H1 (cell line): Measurements from ENCODE around the gene FHIP1B. TPM values are rescaled to one million over a fixed set of nuclear protein-coding genes. Genes with fewer than 3 reads are reported as not detected.

Source experiments
- CTCF ChIA-PET: fragments of 300-600 bp; sonication (Branson Sonifier 250); formaldehyde crosslinking; loops from one replicate; lab custom pipeline; 2021; ENCODE audit not compliant: partially characterized antibody; lab: Charles Lee
- POLR2A ChIA-PET: fragments of 300-600 bp; sonication (Branson Sonifier 250); formaldehyde crosslinking; loops from one replicate; lab custom pipeline; 2021; ENCODE audit warnings: inconsistent platforms; ENCODE audit not compliant: partially characterized antibody; lab: Charles Lee
- DNase-seq, 2 experiments: peaks; one replicate each; pipeline versions ENCODE4 v3.0.0 to v3.0.0-alpha.2; 2010 to 2022; ENCODE audit warnings: low spot score in 2 of 2, low read depth in 1 of 2, mixed read lengths in 1 of 2
- FAIRE-seq: peaks from 2 replicates; lab custom pipeline; 2011; peaks lifted over from hg19 to GRCh38; lab: Jason Lieb, UNC
- H2AFZ ChIP-seq: 2 replicates; pipeline ENCODE4 v1.8.1; 2012; ENCODE audit warnings: low read length, inconsistent platforms
- H2AK5ac ChIP-seq: 2 replicates; pipeline ENCODE4 v1.6.1; 2013; ENCODE audit warnings: low read depth, low read length
- H2BK120ac ChIP-seq: replicated peaks from 2 replicates; pipeline ENCODE3; 2013; ENCODE audit warnings: low read depth, low read length, inconsistent platforms
- H2BK12ac ChIP-seq: 2 replicates; pipeline ENCODE4 v1.6.1; 2013; ENCODE audit warnings: low read depth, low read length
- H2BK15ac ChIP-seq: 2 replicates; pipeline ENCODE4 v1.6.1; 2013; ENCODE audit warnings: low read length
- H2BK20ac ChIP-seq: 2 replicates; pipeline ENCODE4 v1.6.1; 2013; ENCODE audit warnings: low read length
- H2BK5ac ChIP-seq: 2 replicates; pipeline ENCODE4 v1.6.1; 2013; ENCODE audit warnings: low read depth, low read length
- H3K14ac ChIP-seq: 2 replicates; pipeline ENCODE4 v1.6.1; 2013; ENCODE audit warnings: inconsistent platforms; ENCODE audit not compliant: insufficient read length
- H3K18ac ChIP-seq: 2 replicates; pipeline ENCODE4 v1.6.1; 2013; ENCODE audit warnings: low read length; ENCODE audit errors: extremely low read depth
- H3K23ac ChIP-seq: 2 replicates; pipeline ENCODE4 v1.6.1; 2013; ENCODE audit warnings: inconsistent platforms; ENCODE audit not compliant: insufficient read length
- H3K23me2 ChIP-seq: 2 replicates; pipeline ENCODE4 v1.6.1; 2013; ENCODE audit warnings: low read depth, low read length
- H3K27ac ChIP-seq: 2 replicates; pipeline ENCODE4 v1.6.1; 2011; ENCODE audit warnings: low read depth, low read length, inconsistent platforms
- H3K27me3 ChIP-seq, 4 experiments: replicated peaks in 1 of 4; 1 replicate in 1 of 4; 2 replicates in 3 of 4; pipeline versions ENCODE4 v1.6.1 to v1.8.1; 2011 to 2013; ENCODE audit warnings: low read length in 3 of 4, mild to moderate bottlenecking in 3 of 4, inconsistent platforms in 2 of 4, mixed read lengths in 2 of 4, moderate library complexity in 1 of 4; ENCODE audit not compliant: control insufficient read depth in 3 of 4, insufficient read depth in 3 of 4; ENCODE audit errors: extremely low read depth in 1 of 4
- H3K36me3 ChIP-seq, 4 experiments: 2 replicates each; pipeline versions ENCODE4 v1.6.1 to v1.8.1; 2011 to 2013; ENCODE audit warnings: mild to moderate bottlenecking in 4 of 4, low read length in 3 of 4, moderate library complexity in 2 of 4, control low read depth in 1 of 4, inconsistent platforms in 1 of 4; ENCODE audit not compliant: insufficient read depth in 4 of 4, control insufficient read depth in 2 of 4
- H3K4ac ChIP-seq: replicated peaks from 2 replicates; pipeline ENCODE3; 2013; ENCODE audit warnings: low read length, low read depth, mixed read lengths, inconsistent platforms; ENCODE audit not compliant: insufficient read length
- H3K4me1 ChIP-seq, 4 experiments: replicated peaks in 1 of 4; 1 replicate in 1 of 4; 2 replicates in 3 of 4; pipeline versions ENCODE4 v1.6.1 to v1.8.1; 2011 to 2013; ENCODE audit warnings: low read length in 3 of 4, inconsistent platforms in 2 of 4, mixed read lengths in 1 of 4; ENCODE audit not compliant: insufficient read depth in 4 of 4, control insufficient read depth in 3 of 4
- H3K4me2 ChIP-seq, 2 experiments: 2 replicates each; pipeline versions ENCODE4 v1.6.1 to v1.8.1; 2011 to 2013; ENCODE audit warnings: low read depth in 2 of 2, low read length in 2 of 2, control low read depth in 1 of 2, inconsistent platforms in 1 of 2, mild to moderate bottlenecking in 1 of 2; ENCODE audit not compliant: insufficient read depth in 1 of 2
- H3K4me3 ChIP-seq, 4 experiments: fragments of 200-600, 300-600 bp in 1 of 4; sonication (generic), shearing (Covaris generic), sonication (Bioruptor Twin) in 1 of 4; 2 replicates each; pipeline versions ENCODE4 v1.5.1 to v1.8.1; 2011 to 2016; ENCODE audit warnings: low read length in 4 of 4, low read depth in 3 of 4, control low read depth in 2 of 4, inconsistent platforms in 2 of 4, mild to moderate bottlenecking in 2 of 4, mixed read lengths in 1 of 4, moderate library complexity in 1 of 4; ENCODE audit not compliant: insufficient read depth in 2 of 4; ENCODE audit errors: extremely low read depth in 1 of 4
- H3K56ac ChIP-seq: replicated peaks from 2 replicates; pipeline ENCODE3; 2013; ENCODE audit warnings: low read depth, mild to moderate bottlenecking, mixed read lengths, low read length, inconsistent platforms; ENCODE audit not compliant: insufficient read length
- H3K79me1 ChIP-seq: 2 replicates; pipeline ENCODE4 v1.6.1; 2013; ENCODE audit warnings: low read depth, low read length, control low read depth
- H3K79me2 ChIP-seq, 2 experiments: 2 replicates each; pipeline versions ENCODE4 v1.6.1 to v1.8.1; 2012 to 2013; ENCODE audit warnings: low read length in 2 of 2, mild to moderate bottlenecking in 2 of 2, inconsistent platforms in 1 of 2; ENCODE audit not compliant: insufficient read depth in 2 of 2, control insufficient read depth in 1 of 2
- H3K9ac ChIP-seq, 4 experiments: replicated peaks in 1 of 4; 1 replicate in 1 of 4; 2 replicates in 3 of 4; pipeline versions ENCODE4 v1.6.1 to v1.8.1; 2011 to 2013; ENCODE audit warnings: low read depth in 3 of 4, low read length in 3 of 4, control low read depth in 2 of 4, mild to moderate bottlenecking in 2 of 4, moderate library complexity in 2 of 4, inconsistent platforms in 1 of 4; ENCODE audit errors: extremely low read depth in 1 of 4
- H3K9me3 ChIP-seq, 2 experiments: 2 replicates each; pipeline versions ENCODE4 v1.6.1 to v1.8.1; 2012 to 2013; ENCODE audit warnings: mild to moderate bottlenecking in 2 of 2, moderate library complexity in 2 of 2, control low read depth in 1 of 2, inconsistent platforms in 1 of 2, low read depth in 1 of 2, low read length in 1 of 2, mixed read lengths in 1 of 2; ENCODE audit not compliant: insufficient read depth in 2 of 2
- H4K20me1 ChIP-seq, 2 experiments: replicated peaks in 1 of 2; 2 replicates each; pipeline versions ENCODE3 to v1.8.1; 2011 to 2013; ENCODE audit warnings: inconsistent platforms in 2 of 2, low read length in 2 of 2, mild to moderate bottlenecking in 1 of 2; ENCODE audit not compliant: insufficient read depth in 2 of 2, control insufficient read depth in 1 of 2
- H4K5ac ChIP-seq: 2 replicates; pipeline ENCODE4 v1.6.1; 2013; ENCODE audit warnings: low read length, low read depth, mixed read lengths, inconsistent platforms; ENCODE audit not compliant: insufficient read length
- H4K8ac ChIP-seq: 2 replicates; pipeline ENCODE4 v1.8.0; 2013; ENCODE audit warnings: mild to moderate bottlenecking, moderate library complexity, low read length, inconsistent platforms; ENCODE audit not compliant: insufficient read depth; ENCODE audit errors: extremely low read depth
- H4K91ac ChIP-seq: replicated peaks from 2 replicates; pipeline ENCODE3; 2013; ENCODE audit warnings: low read length, mixed read lengths, inconsistent platforms; ENCODE audit not compliant: insufficient read length
- BACH1 ChIP-seq: IDR thresholded peaks from 2 replicates; pipeline ENCODE4 v1.6.1; 2012; ENCODE audit warnings: low read length, improper control_type of control experiment
- CBX5 ChIP-seq: fragments of 300-800, 300-1000 bp; sonication (generic); IDR thresholded peaks from 2 replicates; pipeline ENCODE4 v1.7.1; 2016; ENCODE audit warnings: antibody characterized with exemption, low read length, low read depth
- EP300 ChIP-seq, 2 experiments: IDR thresholded peaks; 1 replicate in 1 of 2; 2 replicates in 1 of 2; pipeline ENCODE4 v1.6.1; 2011 to 2012; ENCODE audit warnings: low read depth in 2 of 2, low read length in 2 of 2, mild to moderate bottlenecking in 2 of 2, borderline replicate concordance in 1 of 2, inconsistent platforms in 1 of 2, moderate library complexity in 1 of 2
- JUN ChIP-seq: IDR thresholded peaks from 2 replicates; pipeline ENCODE4 v1.6.1; 2011; ENCODE audit warnings: low read depth, mild to moderate bottlenecking, improper control_type of control experiment, low read length
- PHF8 ChIP-seq: fragments of 200-600 bp; sonication (generic); conservative IDR thresholded peaks from 2 replicates; pipeline ENCODE4 v1.7.1; 2012; ENCODE audit warnings: low read depth, mild to moderate bottlenecking, inconsistent platforms, low read length, moderate library complexity
- RXRA ChIP-seq: IDR thresholded peaks from 2 replicates; pipeline ENCODE4 v1.6.1; 2011; ENCODE audit warnings: low read depth, mild to moderate bottlenecking, low read length, moderate library complexity; ENCODE audit not compliant: insufficient read depth
- TBP ChIP-seq: IDR thresholded peaks from 2 replicates; pipeline ENCODE4 v1.6.1; 2011; ENCODE audit warnings: low read depth, low read length, improper control_type of control experiment
- WGBS, 2 experiments: shearing (Covaris generic) in 1 of 2; methylation state at CpG; one replicate each; pipeline versions ENCODE4 v1.1.6 to v1.1.7; 2013 to 2015; ENCODE audit warnings: low lambda C conversion rate in 2 of 2, mixed read lengths in 2 of 2, inconsistent platforms in 1 of 2, low coverage in 1 of 2, missing lambda C conversion rate in 1 of 2; ENCODE audit not compliant: insufficient replicate concordance in 2 of 2, insufficient coverage in 1 of 2, insufficient read length in 1 of 2; ENCODE audit errors: extremely low coverage in 1 of 2, missing lambda C conversion rate in 1 of 2; 5-methylcytosine and 5-hydroxymethylcytosine counted together
- polyA plus RNA-seq, 7 experiments: library from polyadenylated mRNA; depleted of rRNA in 3 of 7; stranded (reverse) in 5 of 7; unstranded in 2 of 7; fragments of >200 nt in 5 of 7; fragments of 200-250 nt in 2 of 7; gene quantifications; 1 replicate in 5 of 7; 2 replicates in 1 of 7; 4 replicates in 1 of 7; pipeline versions ENCODE4 v1.2.1 to v1.2.3, GENCODE V29; 2011 to 2013; ENCODE audit warnings: missing spikeins in 2 of 7, mixed read lengths in 2 of 7
- total RNA-seq: library from RNA; stranded (reverse); fragmentation: NEBNext Ultra II Directional; extraction: Animal tissue kit (Norgen Biotek cat#: 25700); gene quantifications from 2 replicates; pipeline ENCODE4 v1.2.1, GENCODE V29; 2021
- TF ChIP-seq, protein P1 (sequence below), 3 experiments: IDR thresholded peaks; 1 replicate in 2 of 3; 2 replicates in 1 of 3; pipeline versions ENCODE4 v1.5.1 to v1.6.1; 2011; ENCODE audit warnings: low read length in 3 of 3, mild to moderate bottlenecking in 3 of 3, inconsistent platforms in 2 of 3, low read depth in 1 of 3, moderate library complexity in 1 of 3; ENCODE audit not compliant: insufficient read depth in 1 of 3; ENCODE audit errors: control extremely low read depth in 1 of 3
- TF ChIP-seq, protein P2 (sequence below): IDR thresholded peaks from 2 replicates; pipeline ENCODE4 v1.6.1; 2012; ENCODE audit warnings: low read length, inconsistent platforms

FHIP1B gene
- total and polyA plus RNA-seq, 2 of the 8 experiments (the other 6 are each of a cell fraction or from before 2014, with no cell fraction given): 16.8 to 41.9 TPM

DNA sequence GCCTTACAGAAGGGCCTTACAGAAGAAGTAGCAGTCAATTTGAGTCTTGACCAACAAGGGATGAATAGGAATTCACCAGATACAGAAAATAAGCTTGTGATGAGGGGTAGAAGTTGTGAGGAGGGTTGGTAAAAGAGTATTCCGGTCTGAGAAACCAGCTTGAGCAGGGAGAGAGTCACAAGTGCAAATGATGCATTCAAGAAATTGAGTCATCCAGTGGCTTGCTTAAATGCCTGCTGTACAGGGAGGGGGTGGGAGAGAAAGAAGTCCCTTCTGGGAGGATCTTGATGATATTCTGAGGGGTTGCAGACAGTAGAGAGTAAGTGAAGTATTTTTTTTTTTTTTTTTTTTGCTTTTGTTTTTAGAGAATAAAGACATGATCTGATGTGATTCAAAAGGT, 34.4 kb upstream of the FHIP1B start:
- no peak overlapping the region for H2BK15ac ChIP-seq
- H2BK5ac ChIP-seq: no peak overlapping the region
- no peak overlapping the region for H2BK12ac ChIP-seq
- no peak overlapping the region for H4K91ac ChIP-seq
- H3K23me2 ChIP-seq: no peaks in the 10 kb centered on the region
- H3K79me1 ChIP-seq: no peaks in the 10 kb centered on the region
- ChIA-PET POLR2A (interaction anchor here (0.7 to 1.5 kb wide), 3 partner anchors 9 to 13 kb away, joined by 3 to 5 read pairs (median 3); partner anchors contain the start of gene CCKBR), CTCF (interaction anchor here (0.6 to 8.6 kb wide), 16 partner anchors 10 to 249 kb away, joined by 3 to 112 read pairs (median 6); partner anchors contain the start of gene CCKBR)
- FAIRE-seq: no peak
- no peaks in the 10 kb centered on the region for H3K36me3 ChIP-seq
- no peak for DNase-seq
- no peaks in the 10 kb centered on the region for H4K20me1 ChIP-seq
- no peak overlapping the region for H2BK20ac ChIP-seq
- H4K8ac ChIP-seq: no peak overlapping the region
- H3K27me3 ChIP-seq: peaks cover 0 to 2% (median 0%) of the 10 kb centered on the region in 4 experiments; a peak in 1 of 7 replicates
- no peak overlapping the region for H3K14ac ChIP-seq
- no peak overlapping the region for H3K4ac ChIP-seq
- no peak overlapping the region for H3K4me3 ChIP-seq
- 86% methylated on average over 1 of the region's 1 CpG; no CpG with 5 or more reads in 1 of the 2 experiments for WGBS, 2 experiments
- no peak overlapping the region for H4K5ac ChIP-seq
- H3K79me2 ChIP-seq: no peaks in the 10 kb centered on the region
- peaks cover 0 to 4% (median 0%) of the 10 kb centered on the region in 4 experiments; a peak in 1 of 7 replicates for H3K4me1 ChIP-seq
- H2AFZ ChIP-seq: no peak overlapping the region
- H2BK120ac ChIP-seq: no peak overlapping the region
- H3K23ac ChIP-seq: no peak overlapping the region
- H3K27ac ChIP-seq: no peak overlapping the region
- H3K4me2 ChIP-seq: no peak overlapping the region
- no peak overlapping the region for H2AK5ac ChIP-seq
- H3K56ac ChIP-seq: no peak overlapping the region
- no peak overlapping the region for H3K9ac ChIP-seq
- no peak overlapping the region for H3K18ac ChIP-seq
- H3K9me3 ChIP-seq: no peaks in the 10 kb centered on the region
- TF ChIP-seq RXRA: no peak
- no peak for TF ChIP-seq EP300 (IDR thresholded peaks at IDR 0.05; ENCODE audit: borderline replicate concordance in 1 of 2, low read depth in 2 of 2, low read length in 2 of 2)
- TF ChIP-seq, protein P1, sequence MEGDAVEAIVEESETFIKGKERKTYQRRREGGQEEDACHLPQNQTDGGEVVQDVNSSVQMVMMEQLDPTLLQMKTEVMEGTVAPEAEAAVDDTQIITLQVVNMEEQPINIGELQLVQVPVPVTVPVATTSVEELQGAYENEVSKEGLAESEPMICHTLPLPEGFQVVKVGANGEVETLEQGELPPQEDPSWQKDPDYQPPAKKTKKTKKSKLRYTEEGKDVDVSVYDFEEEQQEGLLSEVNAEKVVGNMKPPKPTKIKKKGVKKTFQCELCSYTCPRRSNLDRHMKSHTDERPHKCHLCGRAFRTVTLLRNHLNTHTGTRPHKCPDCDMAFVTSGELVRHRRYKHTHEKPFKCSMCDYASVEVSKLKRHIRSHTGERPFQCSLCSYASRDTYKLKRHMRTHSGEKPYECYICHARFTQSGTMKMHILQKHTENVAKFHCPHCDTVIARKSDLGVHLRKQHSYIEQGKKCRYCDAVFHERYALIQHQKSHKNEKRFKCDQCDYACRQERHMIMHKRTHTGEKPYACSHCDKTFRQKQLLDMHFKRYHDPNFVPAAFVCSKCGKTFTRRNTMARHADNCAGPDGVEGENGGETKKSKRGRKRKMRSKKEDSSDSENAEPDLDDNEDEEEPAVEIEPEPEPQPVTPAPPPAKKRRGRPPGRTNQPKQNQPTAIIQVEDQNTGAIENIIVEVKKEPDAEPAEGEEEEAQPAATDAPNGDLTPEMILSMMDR (IDR thresholded peaks at IDR 0.05; ENCODE audit: control extremely low read depth in 1 of 3, insufficient read depth in 1 of 3, low read depth in 1 of 3, low read length in 3 of 3): no peak
- TF ChIP-seq, protein P2, sequence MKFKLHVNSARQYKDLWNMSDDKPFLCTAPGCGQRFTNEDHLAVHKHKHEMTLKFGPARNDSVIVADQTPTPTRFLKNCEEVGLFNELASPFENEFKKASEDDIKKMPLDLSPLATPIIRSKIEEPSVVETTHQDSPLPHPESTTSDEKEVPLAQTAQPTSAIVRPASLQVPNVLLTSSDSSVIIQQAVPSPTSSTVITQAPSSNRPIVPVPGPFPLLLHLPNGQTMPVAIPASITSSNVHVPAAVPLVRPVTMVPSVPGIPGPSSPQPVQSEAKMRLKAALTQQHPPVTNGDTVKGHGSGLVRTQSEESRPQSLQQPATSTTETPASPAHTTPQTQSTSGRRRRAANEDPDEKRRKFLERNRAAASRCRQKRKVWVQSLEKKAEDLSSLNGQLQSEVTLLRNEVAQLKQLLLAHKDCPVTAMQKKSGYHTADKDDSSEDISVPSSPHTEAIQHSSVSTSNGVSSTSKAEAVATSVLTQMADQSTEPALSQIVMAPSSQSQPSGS: no peak
- TF ChIP-seq PHF8: no peak
- no peak for TF ChIP-seq TBP
- TF ChIP-seq BACH1: no peak
- no peak for TF ChIP-seq JUN
- no peak for TF ChIP-seq CBX5
